ACC112 (cell line): ENCODE measurements around the gene SLC35A1.

Source experiments
- H2AFZ ChIP-seq: fragments of 200-600 bp; sonication (generic); one replicate; pipeline ENCODE4 v1.6.0; 2017; ENCODE audit warnings: antibody characterized with exemption, low read length; ENCODE audit not compliant: unreplicated experiment
- H3K27ac ChIP-seq: fragments of 200-600 bp; sonication (generic); 2 replicates; pipeline ENCODE4 v1.5.1; 2014; ENCODE audit warnings: low read depth, mild to moderate bottlenecking, antibody characterized with exemption, low read length, moderate library complexity
- H3K27me3 ChIP-seq: fragments of 200-600 bp; sonication (generic); 2 replicates; pipeline ENCODE4 v1.6.1; 2014; ENCODE audit warnings: mild to moderate bottlenecking, antibody characterized with exemption, low read length, moderate library complexity, mixed read lengths; ENCODE audit not compliant: insufficient read depth
- H3K36me3 ChIP-seq: fragments of 200-600 bp; sonication (generic); 2 replicates; pipeline ENCODE4 v1.6.1; 2016; ENCODE audit warnings: mild to moderate bottlenecking, antibody characterized with exemption, low read length, moderate library complexity, mixed read lengths; ENCODE audit not compliant: insufficient read depth
- H3K4me1 ChIP-seq: fragments of 200-600 bp; sonication (generic); one replicate; pipeline ENCODE4 v1.6.1; 2016; ENCODE audit warnings: low read length, mixed read lengths; ENCODE audit not compliant: insufficient read depth, unreplicated experiment, control insufficient read depth
- H3K4me3 ChIP-seq: fragments of 200-600 bp; sonication (generic); 2 replicates; pipeline ENCODE4 v1.5.1; 2014; ENCODE audit warnings: mild to moderate bottlenecking, low read depth, low read length
- H3K79me2 ChIP-seq: fragments of 200-600 bp; sonication (generic); one replicate; pipeline ENCODE4 v1.6.0; 2016; ENCODE audit warnings: low read length; ENCODE audit not compliant: control insufficient read depth, unreplicated experiment, insufficient read depth

The SLC35A1 gene

GRCh38 chr6:87472525-87473418 lies at the start of gene SLC35A1:
Gene SLC35A1, plus strand, starts transcription at chr6:87472974. Its CDS starts 30 bp downstream, at chr6:87473004.
- peak within 1 kb of the TSS; percentile 97 for H3K4me3 ChIP-seq
- H2AFZ ChIP-seq, result peak within 1 kb of the TSS; percentile 99
- H3K27ac ChIP-seq, result peak within 1 kb of the TSS; percentile 49
- peaks cover 8% of the 10 kb centered on the region for H3K4me1 ChIP-seq
- H3K36me3 ChIP-seq, result peaks cover 4% of the 10 kb centered on the region; the same call in 1 of the 2 replicates
- H3K79me2 ChIP-seq, result peaks cover 21% of the 10 kb centered on the region
- H3K27me3 ChIP-seq, result peaks cover 8% of the 10 kb centered on the region

DNA sequence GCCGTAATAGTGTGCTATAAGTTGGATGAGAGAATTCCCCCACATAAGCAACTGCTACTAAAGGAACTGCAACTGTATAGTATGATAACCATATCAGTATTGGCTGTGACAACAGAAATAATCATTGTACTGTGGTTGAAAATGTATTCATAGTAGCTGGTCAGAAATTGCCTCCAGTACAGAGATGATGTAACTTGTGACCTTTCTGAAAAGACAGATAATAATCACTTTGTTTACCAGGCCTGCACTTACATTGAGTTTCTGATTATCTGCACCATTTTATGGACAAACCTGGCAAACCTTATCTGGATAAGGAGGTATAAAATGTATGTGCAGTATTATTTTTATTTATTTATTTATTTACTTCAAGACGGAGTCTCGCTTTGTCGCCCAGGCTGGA lies 46.0 kb upstream of the SLC35A1 start:
- Histone ChIP-seq H3K4me1 (no peaks in the 10 kb centered on the region), H2AFZ (no peak overlapping the region), H3K79me2 (no peaks in the 10 kb centered on the region), H3K27me3 (peaks cover 14% of the 10 kb centered on the region; the same call in 1 of the 2 replicates), H3K4me3 (no peak overlapping the region), H3K27ac (no peak overlapping the region), H3K36me3 (no peaks in the 10 kb centered on the region)

- H3K4me3 ChIP-seq, result no peak overlapping the region
- peaks cover 14% of the 10 kb centered on the region; the same call in 1 of the 2 replicates for H3K27me3 ChIP-seq
- no peaks in the 10 kb centered on the region for H3K36me3 ChIP-seq
- no peaks in the 10 kb centered on the region for H3K4me1 ChIP-seq
- no peak overlapping the region for H2AFZ ChIP-seq
- H3K79me2 ChIP-seq, result no peaks in the 10 kb centered on the region
- no peak overlapping the region for H3K27ac ChIP-seq
These were observed 42.3 kb upstream of the SLC35A1 start for GRCh38 chr6:87430499-87430898.

GRCh38 chr6:87431263-87431662 lies 41.5 kb upstream of the SLC35A1 start:
- peaks cover 14% of the 10 kb centered on the region; the same call in 1 of the 2 replicates for H3K27me3 ChIP-seq
- no peaks in the 10 kb centered on the region for H3K4me1 ChIP-seq
- H3K27ac ChIP-seq, result no peak overlapping the region
- no peaks in the 10 kb centered on the region for H3K36me3 ChIP-seq
- no peak overlapping the region for H2AFZ ChIP-seq
- no peak overlapping the region for H3K4me3 ChIP-seq
- no peaks in the 10 kb centered on the region for H3K79me2 ChIP-seq

DNA sequence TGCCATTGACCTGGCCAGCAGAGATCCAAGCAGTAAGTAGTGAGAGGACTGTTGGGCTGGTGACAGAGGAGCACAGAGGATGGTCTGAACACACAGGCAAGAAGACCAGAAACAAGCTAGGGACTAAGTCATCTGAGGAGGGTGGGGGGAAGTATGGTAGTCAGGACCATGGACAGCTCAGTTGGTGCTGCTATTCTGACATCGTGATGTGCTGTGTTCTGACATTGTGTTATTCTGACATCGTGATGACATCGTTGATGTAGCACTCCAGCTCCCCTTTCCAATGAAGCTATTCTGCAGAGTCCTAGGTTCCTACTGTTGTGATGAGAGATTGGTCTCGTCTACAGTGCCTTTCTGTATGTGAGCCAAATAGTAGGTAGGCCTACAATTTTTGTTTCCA lies 36.3 kb upstream of the SLC35A1 start:
- H3K79me2 ChIP-seq, result no peaks in the 10 kb centered on the region
- H3K27ac ChIP-seq, result no peak overlapping the region
- no peak overlapping the region for H3K4me3 ChIP-seq
- H2AFZ ChIP-seq, result no peak overlapping the region
- no peaks in the 10 kb centered on the region for H3K36me3 ChIP-seq
- peaks cover 24% of the 10 kb centered on the region for H3K27me3 ChIP-seq
- H3K4me1 ChIP-seq, result no peaks in the 10 kb centered on the region

DNA sequence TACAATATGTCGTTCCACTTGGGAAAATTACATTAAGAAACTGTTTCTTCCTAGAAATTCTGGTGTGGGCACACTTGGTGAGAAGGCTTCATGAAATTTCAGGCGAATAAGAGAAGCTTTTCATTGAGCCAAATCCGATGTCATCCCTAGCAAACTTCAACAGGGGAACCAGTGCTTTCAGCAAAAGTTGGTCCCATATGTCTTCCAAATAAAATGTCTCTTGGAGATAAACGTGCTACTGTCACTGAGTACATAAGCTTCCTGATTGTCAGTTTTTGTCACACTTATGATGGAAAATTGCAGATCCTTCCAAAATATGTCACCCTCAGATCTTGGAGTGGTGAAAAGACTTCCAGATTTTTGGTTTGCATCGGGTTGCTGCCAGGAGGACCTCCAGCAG lies 31.1 kb upstream of the SLC35A1 start:
- Histone ChIP-seq H3K4me3 (no peak overlapping the region), H3K79me2 (no peaks in the 10 kb centered on the region), H2AFZ (no peak overlapping the region), H3K27me3 (peaks cover 44% of the 10 kb centered on the region), H3K4me1 (no peaks in the 10 kb centered on the region), H3K36me3 (no peaks in the 10 kb centered on the region), H3K27ac (no peak overlapping the region)

- Histone ChIP-seq H3K27me3 (peaks cover 61% of the 10 kb centered on the region), H3K4me3 (no peak overlapping the region), H2AFZ (no peak overlapping the region), H3K79me2 (no peaks in the 10 kb centered on the region), H3K36me3 (no peaks in the 10 kb centered on the region), H3K27ac (no peak overlapping the region), H3K4me1 (no peaks in the 10 kb centered on the region)
These were observed 28.4 kb upstream of the SLC35A1 start for GRCh38 chr6:87444362-87444761.

- Histone ChIP-seq H3K4me3 (no peak overlapping the region), H3K79me2 (no peaks in the 10 kb centered on the region), H3K4me1 (no peaks in the 10 kb centered on the region), H3K36me3 (no peaks in the 10 kb centered on the region), H3K27me3 (peaks cover 48% of the 10 kb centered on the region), H3K27ac (no peak overlapping the region), H2AFZ (no peak overlapping the region)
These were observed 7.7 kb upstream of the SLC35A1 start for GRCh38 chr6:87465051-87465450.

DNA sequence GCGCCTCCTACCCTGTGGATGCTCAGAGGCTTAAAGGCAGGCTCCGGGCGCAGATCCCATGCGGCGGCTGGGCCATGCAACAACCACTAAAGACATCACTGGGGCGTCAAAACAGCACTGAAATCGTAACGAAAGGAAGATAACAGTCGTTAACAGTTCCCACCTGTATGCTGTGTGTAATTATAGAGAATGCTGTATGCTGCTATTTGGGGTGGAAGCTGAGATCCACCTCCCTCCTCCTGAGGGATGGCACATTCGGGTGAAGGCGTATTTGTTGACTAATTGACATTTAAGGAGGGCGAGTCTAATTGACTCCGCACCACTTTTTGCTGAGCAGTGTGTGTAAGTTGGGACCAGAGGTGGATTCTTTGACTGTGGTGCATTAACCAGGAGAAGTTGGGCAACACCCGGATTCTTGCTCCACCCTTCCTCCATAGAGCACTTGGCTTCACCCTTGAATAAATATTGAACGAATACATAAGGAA lies 687 bp downstream of the SLC35A1 start:
- H2AFZ ChIP-seq, result peak overlapping the region; percentile 99
- 0 out of 2 replicates have a peak overlapping the region, but pooled peaks have one; percentile 0 for H3K27ac ChIP-seq
- peaks cover 21% of the 10 kb centered on the region for H3K79me2 ChIP-seq
- H3K27me3 ChIP-seq, result peaks cover 1% of the 10 kb centered on the region; the same call in 1 of the 2 replicates
- H3K4me1 ChIP-seq, result peaks cover 8% of the 10 kb centered on the region
- peak overlapping the region; percentile 97 for H3K4me3 ChIP-seq
- H3K36me3 ChIP-seq, result peaks cover 10% of the 10 kb centered on the region

GRCh38 chr6:87481931-87482330 lies 9.2 kb downstream of the SLC35A1 start:
- Histone ChIP-seq H3K4me1 (no peaks in the 10 kb centered on the region), H3K36me3 (peaks cover 17% of the 10 kb centered on the region), H3K79me2 (peaks cover 4% of the 10 kb centered on the region), H2AFZ (no peak overlapping the region), H3K4me3 (no peak overlapping the region), H3K27me3 (no peaks in the 10 kb centered on the region), H3K27ac (no peak overlapping the region)

- H3K79me2 ChIP-seq, result peaks cover 4% of the 10 kb centered on the region
- no peaks in the 10 kb centered on the region for H3K27me3 ChIP-seq
- H3K27ac ChIP-seq, result no peak overlapping the region
- no peaks in the 10 kb centered on the region for H3K4me1 ChIP-seq
- peaks cover 17% of the 10 kb centered on the region for H3K36me3 ChIP-seq
- no peak overlapping the region for H3K4me3 ChIP-seq
- no peak overlapping the region for H2AFZ ChIP-seq
These were observed 9.6 kb downstream of the SLC35A1 start for GRCh38 chr6:87482366-87482765.
